ENCODE data around the gene PDLIM1.
"Not testable (repeated sequence)": the region's sequence is repeated elsewhere in the genome, so short reads cannot be mapped to it uniquely, and the experiment has no call there.

DNA sequence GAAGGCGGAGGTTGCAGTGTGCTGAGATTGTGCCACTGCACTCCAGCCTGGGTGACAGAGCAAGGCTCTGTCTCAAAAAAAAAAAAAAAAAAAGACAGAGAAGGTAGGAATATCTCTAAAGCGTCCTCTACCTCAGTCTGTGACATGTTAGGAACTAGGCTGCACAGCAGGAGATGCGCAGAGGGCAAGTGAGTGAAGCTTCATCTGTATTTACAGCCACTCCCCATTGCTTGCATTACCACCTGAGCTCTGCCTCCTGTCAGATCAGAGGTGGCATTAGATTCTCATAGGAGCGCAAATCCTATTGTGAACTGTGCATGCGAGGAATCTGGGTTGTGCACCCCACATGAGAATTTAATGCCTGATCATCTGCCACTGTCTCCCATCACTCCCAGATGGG lies 87.9 kb downstream of the PDLIM1 start:
- TF ChIP-seq, protein P1, sequence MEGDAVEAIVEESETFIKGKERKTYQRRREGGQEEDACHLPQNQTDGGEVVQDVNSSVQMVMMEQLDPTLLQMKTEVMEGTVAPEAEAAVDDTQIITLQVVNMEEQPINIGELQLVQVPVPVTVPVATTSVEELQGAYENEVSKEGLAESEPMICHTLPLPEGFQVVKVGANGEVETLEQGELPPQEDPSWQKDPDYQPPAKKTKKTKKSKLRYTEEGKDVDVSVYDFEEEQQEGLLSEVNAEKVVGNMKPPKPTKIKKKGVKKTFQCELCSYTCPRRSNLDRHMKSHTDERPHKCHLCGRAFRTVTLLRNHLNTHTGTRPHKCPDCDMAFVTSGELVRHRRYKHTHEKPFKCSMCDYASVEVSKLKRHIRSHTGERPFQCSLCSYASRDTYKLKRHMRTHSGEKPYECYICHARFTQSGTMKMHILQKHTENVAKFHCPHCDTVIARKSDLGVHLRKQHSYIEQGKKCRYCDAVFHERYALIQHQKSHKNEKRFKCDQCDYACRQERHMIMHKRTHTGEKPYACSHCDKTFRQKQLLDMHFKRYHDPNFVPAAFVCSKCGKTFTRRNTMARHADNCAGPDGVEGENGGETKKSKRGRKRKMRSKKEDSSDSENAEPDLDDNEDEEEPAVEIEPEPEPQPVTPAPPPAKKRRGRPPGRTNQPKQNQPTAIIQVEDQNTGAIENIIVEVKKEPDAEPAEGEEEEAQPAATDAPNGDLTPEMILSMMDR (IDR thresholded peaks at IDR 0.05 in 8 of 11, conservative IDR thresholded peaks at IDR 0.05 in 3 of 11): not testable (repeated sequence)
- not testable (repeated sequence) for TF ChIP-seq POLR2A, POLR2AphosphoS5 (IDR thresholded peaks at IDR 0.05)
